Activated naive CD4-positive, alpha-beta T cell treated with anti-CD3 and anti-CD28 coated beads, Interleukin-2, amount 50 U/mL, for 16 hours (primary cell): ENCODE measurements around the gene CALML3.

Experiments used
- DNase-seq: peaks from one replicate; pipeline ENCODE4 v3.0.0-alpha.2; 2020

The CALML3 gene

DNA sequence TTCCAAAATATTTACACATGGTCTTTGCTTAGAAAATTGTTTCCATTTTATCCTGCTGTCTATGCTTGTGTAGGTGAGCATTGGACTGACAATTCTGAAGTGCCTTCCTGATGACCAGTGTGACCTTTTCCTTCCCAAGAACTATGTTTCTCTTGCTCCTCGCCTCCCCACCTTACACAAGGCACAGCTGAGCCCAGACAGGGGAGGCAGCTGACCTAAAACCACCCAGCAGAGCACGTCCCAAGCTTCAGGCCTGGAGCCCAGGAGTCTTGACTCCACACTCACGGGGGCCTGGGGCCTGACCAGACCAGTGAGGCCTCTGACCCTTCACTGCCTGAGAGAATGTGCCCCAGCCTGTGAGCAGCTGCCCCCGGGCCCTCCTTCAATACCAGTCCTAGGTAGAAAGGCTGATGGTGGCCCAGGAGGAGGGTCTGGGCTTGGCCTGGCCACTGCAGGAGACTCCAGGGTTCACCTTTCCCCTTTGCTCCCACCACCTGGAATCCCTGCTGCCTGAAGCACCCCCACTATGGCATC lies 32.4 kb upstream of the CALML3 start:
- DNase-seq, result no peak

DNA sequence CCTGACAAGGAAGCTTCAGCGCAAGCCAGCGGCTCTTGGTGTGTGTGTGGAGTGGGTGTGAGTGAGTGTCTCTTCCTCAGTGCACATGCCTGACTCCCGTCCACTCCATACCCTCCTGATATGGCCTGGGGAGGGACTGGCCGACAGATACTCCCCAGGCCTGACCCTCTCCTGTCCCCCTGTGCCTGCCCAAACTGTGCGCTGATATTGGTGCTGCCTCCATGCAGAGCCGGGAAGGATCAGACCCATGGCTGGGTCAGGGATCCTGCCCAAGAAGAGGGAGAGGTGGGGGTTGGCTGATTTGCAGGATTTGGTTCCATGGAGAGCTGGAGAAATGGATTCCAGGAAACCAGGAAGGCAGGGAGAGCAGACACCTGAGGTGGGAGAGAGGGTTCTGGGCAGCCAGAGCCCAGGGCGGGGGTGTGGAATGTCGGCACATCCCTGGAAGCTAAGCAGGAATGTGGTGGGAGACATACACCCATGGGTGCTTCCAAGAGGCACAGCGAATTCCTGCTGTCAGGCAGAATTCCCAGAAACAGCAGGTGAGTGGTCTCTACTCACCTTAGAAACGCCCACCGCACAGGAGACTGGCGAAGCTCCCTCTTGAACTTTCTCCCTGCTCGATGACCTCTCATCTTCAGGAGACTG lies 31.7 kb upstream of the CALML3 start:
- no peak for DNase-seq

DNA sequence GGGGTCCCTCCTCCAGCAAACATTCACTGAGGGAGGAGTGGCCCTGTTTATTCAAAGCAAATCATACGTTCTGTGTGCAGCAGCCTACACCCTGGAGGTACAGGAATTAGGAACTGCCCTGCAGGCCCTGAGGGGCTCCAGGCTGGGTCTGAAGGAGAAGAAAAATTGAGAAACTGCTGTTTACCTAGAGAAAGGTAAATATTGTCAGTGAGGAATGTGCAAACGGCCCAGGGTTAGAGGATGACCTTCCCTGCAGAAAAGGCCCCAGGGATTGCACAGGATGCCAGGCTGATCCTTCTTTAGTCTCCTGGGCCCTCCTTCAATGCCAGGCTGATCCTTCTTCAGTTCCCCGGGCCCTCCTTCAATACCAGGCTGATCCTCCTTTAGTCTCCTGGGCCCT lies 31.1 kb upstream of the CALML3 start:
- DNase-seq, result no peak

DNA sequence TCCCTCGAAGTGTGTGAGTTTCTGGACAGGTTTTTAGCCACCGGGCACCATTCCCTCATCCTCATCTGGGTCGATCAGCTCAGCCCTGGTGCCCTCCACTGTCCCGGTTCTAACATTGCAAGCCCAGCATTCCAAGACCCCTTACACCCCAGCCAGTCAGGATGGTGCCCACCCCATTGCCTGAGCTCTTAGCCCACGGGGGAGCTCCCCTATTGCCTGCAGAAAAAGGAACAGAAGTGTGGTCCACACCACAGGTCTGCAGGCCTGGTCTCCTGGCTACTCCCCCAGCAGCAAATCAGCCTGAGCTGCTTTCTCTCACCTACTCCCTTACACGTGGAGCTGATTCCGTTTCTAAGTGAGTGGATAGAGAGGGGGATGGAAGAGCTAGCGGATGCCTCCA lies 30.1 kb upstream of the CALML3 start:
- no peak for DNase-seq

DNA sequence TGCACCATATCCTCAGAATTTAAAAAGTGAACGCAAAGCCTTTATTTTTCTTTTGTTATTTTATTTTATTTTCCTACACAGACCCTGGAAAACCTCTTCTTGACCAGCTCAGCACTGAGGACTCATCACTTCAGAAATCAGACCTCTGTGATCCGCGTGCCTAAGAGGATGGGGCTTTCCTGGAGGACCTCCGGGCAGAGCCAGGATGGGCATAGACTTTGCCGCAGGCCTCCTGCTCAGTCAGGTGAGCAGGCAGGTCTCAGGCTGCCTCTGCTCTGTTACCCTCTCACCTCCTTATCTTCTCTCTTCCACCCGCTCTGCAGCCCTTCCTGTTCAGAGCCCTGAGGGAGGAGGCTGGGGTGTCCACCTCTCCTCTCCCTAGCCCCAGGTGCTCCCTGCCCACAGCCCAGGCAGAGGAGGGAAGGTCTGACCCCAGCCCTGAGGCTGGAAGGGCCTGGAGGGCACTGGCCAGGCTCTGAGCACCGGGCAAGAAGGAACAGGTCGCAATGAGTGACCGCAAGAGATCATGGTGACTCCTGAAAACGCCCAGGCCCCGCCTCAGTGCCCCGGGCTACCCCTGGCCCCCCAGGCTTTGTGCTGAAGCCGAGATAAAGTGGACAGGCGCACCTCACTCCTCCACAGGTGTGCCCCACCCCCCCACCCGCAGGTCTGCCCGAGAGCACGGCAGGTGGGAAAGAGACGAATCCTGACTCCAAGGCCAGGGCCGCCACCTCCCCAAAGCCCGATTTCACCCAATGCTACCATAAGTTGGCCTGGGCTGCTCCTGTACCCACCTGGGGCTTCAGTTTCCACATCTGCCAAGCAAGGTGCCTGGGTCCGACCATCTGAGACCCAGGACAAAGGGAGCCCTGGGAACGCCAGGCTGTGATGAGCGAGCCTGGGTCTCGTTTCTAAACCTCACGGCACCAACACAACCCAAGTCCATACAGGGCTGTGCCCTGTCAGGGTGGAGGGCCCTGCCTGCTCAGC lies 28.2 kb upstream of the CALML3 start:
- DNase-seq, result no peak

DNA sequence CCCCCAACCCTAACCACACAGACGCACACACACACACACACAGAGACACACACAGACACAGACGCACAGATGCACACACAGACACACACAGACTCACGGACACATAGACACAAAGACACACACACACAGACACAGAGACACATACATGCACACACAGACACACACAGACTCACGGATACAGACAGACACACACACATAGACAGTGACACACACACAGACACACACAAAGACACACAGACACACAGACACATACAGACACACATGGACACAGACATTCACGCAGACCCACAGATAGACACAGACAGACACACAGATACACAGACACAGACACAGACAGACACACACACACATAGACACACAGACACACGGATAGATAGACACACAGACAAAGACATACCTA lies 27.5 kb upstream of the CALML3 start:
- no peak for DNase-seq

DNA sequence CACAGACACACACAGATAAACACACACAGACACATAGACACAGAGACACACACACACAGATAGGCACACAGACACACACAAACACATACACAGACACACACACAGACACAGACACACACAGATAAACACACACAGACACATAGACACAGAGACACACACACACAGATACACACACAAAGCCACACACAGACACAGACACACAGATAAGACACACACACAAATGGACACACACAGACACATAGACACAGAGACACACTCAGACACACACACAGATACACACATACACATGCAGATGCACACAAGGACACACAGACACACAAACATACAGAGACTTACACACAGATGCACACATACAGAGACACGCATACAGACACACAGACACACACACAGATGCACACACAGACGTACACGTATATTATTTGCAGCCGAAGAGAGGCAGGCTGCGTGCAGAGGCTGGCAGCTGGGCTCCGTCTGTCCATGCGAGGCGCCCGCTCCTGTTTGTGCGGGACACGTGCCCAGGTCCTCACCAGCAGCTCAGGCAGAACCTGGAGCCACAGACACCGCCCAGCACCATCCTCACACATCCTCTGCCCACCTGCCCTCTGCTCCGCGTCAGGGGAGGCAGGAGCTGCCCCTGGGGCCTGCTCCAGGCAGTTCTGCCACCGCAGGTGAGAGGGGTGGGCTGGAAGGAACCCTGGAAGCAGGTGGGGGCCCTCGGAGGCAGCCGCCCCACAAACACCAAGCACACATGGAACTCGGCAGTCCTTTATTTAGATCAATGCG lies 26.6 kb upstream of the CALML3 start:
- no peak for DNase-seq

DNA sequence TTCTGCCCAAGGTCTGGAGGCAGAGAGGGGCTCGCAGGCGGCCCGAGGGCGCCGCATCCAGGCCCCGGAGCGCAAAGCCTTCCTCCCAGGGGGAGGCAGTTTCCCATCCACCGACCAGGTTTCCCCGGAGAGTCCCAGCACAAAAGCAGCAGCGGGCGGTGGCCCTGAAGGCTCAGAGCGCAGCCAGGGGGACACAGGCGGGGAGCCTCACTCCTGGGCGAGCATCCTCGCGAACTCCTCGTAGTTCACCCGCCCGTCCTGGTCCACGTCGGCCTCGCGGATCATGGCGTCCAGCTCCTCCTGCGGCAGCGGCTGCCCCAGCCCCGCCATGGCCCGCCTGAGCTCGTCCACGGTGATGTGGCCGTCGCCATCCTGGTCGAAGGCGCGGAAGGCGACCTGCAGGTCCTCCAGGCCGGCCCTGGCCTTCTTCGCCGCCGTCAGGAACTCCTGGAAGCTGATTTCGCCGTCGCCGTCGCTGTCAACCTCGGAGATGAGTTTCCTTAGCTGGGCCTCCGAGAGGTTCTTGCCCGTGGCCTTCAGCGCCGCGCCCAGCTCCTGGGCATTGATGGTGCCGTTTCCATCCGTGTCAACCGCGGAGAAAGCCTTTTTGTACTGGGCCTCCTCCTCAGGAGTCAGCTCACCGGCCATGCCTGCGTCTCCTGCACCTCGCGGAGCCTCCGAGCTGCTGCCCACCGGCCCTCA lies 25.8 kb upstream of the CALML3 start:
- no peak for DNase-seq

DNA sequence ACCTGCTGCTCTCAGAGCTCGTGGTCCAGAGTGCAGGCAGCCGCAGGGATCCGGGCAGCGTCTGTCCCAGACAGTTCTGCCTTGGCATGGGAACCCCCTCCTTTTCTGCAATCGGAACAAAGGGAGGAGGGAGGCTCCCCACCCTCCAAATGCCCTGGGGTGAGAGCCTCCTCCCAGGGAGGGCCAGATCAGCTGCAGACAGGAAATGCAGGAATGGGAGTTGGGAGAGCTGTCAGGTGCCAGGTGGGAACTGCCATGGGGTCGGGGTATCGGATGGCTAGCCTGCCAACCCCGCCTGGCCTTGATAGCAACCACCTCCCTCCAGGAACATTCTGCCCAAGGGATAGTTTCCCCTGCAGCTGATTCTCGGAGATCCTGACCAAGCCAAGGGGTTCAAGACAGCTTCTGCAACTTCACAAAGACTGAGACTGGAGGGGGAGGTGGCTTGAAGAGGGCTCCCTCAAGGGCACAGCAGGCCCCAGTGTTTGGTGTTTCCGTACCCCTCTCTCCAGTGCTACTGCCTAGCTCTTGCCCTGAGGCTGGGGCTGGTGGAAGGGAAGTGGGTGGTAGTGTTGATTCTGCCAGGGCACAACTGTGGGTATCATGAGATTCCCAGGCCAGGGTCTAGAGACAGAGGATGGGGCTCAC lies 25.1 kb upstream of the CALML3 start, which contains the start of gene CALML5:
CALML5 (minus strand) TSS at position 78 of the 648 bp plus-strand sequence. CDS start 132 bp downstream, outside the sequence.
- DNase-seq, result no peak

DNA sequence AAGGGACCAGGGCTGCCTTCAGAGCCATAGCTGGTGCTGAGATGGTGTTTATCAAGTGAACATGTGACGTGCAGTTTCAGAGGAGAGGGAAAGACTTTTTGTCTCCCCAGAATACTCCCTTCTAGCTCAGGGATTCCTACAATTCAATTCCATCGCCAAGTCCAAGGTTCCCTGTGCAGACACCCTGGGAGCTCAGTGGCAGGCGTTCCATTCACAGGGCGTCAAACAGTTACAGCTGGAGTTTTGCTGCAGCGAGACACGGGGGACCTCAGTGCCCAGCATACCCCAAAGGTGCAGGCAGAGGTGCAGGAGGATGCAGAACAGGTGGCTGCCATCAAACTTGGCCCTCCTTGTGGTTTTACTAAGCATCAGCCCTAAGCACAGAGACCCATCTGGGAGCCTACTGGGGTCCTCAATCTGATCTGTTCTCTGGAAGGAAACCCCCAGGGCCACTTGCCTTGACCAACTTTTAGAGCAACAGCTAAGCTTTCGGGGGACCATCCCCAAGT lies 24.5 kb upstream of the CALML3 start:
- no peak for DNase-seq

DNA sequence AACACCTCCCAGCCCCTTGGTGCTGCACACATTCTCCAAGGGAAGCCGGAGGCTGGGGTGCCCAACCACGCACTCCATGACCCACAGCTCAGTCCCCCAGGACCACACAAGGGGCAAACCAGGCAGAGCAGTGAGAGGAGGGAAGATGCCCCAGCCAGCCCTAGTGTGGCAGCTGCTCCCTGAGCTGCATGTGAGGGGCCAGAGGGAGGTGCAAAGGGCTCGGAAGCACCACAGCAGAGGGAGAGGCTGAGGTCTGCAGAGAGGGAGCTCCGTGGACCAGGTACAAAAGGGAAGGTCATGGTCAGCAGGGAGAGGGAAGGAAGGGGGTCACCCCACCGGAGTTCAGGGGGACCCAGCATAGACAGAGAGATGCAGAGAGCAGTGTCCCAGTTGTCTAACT lies 23.9 kb upstream of the CALML3 start:
- no peak for DNase-seq

DNA sequence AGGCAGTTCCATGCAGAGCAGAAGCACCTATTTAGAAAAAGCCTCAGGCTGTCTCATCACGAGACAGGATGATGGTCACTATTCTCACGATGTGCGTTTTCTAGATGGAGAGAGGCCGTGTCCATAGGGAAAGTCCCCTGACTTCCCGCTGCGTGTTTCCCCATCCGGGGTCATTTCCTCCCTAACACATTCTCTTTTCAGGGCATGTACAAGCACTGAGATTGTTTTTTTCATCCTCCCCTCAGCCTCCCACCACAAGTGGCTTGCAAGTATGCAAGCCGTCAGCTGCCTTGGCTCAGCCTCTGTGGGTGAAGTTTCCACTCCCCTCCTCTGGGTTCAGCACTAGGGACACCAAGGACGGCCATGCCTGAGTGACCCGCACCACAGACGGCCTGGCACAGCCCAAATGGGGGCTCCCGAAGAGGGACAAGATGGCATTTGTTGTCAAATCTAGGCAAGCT lies 22.7 kb upstream of the CALML3 start:
- no peak for DNase-seq

DNA sequence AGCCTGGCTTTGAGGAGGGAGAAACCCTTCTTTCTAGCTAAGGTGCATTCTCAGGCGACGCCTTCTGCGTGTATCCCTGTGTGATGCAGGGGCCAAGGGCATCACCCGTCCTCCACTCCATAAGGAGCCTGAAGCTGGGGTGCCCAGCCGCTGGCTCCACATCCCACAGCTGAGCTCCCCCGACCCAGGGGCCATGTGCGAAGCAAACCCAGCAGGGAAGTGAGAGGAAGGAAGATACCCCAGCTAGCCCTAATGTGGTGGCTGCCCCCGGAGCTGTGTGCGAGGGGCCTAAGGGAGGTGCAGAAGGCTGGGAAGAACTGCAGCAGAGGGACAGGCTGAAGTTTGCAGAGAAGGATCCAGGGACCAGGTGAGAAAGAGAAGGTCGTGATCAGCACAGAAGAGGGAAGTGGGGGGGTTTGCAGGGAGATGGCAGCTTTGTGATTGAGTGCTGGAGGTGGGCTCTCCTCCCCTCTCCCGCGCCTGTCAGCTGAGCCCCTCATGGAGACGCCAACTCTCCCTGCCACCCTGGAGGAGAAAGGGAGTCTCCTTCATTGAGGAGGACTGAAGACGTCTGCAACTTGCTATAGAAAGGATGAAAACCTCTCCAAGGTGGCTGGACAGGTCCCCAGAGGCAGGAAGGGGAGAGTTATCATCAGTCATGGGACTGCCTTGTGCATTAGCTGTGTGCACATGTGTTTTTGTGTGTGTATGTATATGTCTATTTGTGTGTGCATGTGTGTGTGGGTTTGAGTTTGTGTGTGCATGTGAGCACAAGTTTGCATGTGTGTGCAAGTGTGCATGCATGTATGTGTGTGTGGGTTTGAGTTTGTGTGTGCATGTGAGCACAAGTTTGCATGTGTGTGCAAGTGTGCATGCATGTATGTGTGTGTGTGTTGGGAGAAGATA lies 21.9 kb upstream of the CALML3 start:
- no peak for DNase-seq

DNA sequence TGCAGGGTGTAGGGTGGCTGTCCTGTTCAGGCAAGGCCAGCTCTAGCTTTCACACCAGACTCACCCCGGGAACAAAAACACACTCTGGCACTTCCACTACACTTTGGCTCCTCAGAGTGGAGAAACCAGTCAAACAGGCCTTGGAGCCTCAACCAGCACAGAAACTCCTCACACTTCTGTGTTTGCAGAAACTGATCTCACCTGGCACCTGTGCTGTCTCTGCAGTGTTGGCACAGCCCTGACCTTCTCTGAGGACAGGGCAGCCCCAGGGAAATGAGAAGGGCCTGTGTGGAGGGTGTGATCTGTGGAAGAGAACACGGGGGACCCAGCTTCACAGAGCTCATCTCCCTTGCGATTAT lies 21.3 kb upstream of the CALML3 start:
- no peak for DNase-seq

DNA sequence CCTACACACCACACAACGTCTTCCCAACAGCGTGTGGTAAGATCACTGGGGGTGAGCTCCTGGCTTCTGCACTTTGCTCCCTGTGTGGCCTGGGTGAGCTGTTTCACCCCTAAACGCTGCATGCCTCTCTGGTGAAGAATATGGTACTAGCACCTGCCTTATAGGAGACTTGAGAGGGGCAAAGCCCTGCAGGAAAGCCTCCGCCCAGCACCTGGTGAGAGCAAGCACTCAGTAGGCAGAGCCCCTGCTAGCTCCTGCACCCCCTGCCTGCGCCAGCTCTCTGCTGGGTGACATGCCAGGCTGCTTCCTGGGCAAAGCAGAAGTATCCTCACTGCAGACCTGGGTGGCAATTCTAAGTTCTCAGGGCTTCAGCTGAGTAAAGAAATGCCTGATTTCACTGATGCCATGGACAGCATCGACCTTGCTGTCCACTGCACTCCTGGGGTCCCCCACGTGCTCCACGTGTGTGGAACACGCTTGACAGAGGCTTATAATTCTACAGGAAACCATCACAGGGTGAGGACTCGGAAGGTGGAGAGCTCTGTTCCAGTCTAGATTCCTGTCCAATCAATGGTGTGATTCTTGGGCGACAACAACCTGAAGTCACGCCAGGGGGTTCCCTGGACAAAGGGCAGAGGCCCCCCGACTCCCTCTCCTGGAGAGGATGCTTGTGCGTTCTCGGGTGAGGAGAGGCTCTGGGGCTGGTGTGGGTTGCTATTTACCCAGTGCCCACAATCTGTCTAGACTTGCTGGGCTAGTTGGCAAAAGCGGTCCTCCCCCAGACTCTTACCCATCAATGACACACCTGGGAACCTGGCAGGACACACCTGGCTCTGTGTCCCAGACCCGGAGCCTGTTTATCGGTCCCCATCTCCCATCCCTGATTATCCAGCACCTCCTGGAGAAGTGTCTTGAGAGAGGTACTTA lies 20.4 kb upstream of the CALML3 start:
- no peak for DNase-seq

DNA sequence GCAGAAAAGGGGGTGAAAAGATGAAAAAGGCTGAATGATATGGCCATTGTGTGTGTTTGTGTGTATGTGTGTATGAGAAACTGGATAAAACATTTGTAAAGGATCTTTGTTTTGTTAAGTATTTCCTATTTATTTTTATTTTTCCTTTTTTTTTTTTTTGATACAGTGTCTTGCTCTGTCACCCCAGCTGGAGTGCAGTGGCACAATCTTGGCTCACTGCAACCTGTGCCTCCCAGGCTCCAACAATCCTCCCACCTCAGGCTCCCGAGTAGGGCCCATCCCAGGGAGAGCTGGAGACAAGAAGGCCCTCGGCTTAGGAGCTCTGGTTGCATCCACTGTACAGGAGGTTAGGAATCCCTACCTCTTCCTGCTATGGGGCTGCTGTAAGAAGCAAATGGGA lies 18.5 kb upstream of the CALML3 start:
- DNase-seq, result no peak

DNA sequence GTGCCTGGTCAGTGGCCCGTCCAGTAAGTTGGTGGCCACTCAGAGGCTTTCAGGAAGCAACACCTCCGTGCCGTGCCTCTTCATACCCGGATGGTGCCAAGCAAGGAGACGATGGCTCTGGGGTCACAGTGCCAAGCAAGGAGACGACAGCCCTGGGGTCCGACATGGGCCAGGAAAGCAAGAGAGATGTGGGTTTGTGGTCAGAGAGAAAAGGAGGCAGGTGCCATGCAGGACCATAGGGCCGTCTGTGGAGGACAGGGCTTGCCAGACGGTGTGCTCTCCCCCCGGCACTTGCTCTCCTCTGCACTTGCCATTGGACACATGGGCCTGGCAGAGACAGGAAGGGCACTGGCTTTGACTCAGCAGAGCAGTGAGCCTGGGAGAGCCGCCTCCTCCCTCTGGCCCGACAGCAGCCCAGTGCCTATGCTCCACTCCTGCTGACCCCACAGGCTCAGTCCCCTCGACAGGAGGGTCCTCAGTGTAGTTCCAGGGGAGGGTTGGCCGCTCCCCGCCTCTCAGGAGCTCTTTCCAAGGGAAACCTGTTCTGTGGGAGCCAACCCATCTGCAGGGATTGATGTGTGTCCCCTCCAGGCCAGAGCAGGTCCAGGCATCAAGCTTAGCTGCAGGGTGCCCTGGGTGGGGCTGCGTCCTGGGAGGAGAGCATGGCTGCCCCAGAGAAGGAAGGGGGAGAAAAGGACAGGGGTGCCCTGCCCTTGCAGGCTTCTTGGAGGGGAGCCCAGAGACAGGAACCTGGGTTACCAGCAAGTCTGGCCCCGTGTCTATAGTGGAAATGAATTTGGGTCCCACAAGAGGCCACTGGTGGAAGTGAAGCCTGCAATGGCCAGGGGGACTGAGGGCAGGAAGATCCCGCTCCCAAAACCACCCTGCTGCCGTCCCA lies 17.8 kb upstream of the CALML3 start:
- no peak for DNase-seq

DNA sequence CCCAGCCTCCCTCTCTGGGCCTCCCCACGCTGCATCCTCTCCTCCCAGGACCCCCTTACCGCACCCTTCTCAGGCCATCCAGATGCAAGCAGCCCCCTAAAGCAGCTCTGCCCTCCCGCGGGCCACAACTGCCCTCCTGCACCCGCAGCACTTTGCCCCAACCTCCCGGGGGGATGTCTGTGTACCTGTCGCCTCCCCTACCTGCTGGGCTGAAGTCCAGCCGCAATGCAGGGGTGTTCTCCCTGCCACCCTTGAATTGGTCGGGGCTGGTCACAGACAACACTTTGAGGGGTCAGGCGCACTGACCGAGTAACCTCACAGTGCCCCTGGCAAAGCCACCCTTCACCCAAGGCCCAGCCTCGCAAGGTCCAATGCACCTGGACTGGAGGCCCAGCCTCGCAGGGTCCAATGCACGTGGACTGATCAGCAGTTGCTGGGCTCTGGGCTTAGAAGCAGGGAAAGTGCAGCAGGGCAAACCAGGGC lies 17.1 kb upstream of the CALML3 start:
- DNase-seq, result no peak
